Activated naive CD4-positive, alpha-beta T cell treated with anti-CD3 and anti-CD28 coated beads, Interleukin-2, amount 50 U/mL, for 16 hours (primary cell): ENCODE measurements around the gene C1orf53.
"Not testable (repeated sequence)": the region's sequence is repeated elsewhere in the genome, so short reads cannot be mapped to it uniquely, and the experiment has no call there.

Experiments used
- DNase-seq: peaks from one replicate; pipeline ENCODE4 v3.0.0-alpha.2; 2020

The C1orf53 gene

DNA sequence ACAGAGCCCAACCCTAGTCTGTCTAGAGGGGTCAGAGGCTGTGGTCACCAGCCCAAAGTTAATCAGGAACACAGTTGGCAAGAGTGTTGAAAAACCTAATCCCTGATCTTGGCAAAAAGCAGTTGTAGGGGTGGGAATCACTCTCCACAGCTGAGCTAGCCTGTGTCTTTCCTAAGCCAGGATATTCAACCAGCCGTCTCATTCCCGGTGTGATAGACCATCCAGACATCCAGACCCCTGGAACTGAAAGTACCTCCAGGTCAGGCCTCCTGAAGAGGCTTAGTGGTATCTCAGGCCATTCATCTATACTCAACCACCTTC, 19.6 kb downstream of the C1orf53 start:
- no peak for DNase-seq

DNA sequence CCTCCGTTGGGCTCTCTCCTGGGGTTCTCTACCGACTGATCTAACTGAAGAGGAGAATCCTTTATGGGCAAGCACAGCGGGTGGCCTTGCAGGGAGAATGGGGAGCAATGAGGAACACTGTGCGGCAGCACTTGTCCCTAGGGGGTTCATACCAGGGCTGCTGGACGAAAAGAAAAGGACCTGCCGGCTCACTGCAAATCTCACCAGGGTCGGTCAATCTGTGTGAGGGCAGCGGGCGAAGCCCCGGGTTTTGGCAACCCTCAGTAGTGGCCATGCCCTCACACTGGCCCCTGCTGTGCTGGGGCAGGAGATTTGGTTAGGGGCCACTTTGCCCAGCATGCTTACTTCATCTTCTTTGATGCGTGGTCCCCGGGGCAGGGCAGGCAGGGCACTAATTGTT, 20.6 kb downstream of the C1orf53 start:
- no peak for DNase-seq

DNA sequence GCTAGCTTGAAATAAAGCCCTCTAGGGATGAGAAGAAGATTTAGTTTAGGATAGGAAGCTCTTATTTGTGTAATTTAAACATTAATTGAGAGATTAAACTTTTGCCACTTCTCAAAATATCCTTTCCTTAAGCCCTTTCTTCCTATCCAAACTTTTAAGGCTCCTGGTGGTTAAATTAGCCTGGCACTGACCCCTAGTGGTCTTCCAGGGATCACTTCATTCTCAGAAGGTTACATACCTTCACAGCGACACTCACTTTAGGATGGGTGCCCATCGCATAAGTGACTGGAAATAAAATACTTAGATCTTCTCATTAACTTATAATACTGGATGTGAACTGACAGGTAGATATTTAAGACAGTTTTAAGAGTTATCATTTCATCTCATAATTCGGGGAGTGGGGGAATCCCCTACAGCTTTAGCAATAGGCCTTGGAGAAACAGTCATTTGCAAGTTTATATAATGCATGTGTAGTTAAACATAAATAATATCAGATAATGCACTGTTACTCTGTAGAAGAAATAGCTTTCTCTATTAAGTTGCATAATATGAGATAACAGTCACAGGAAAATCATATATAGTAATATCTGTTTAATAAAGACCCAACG, 22.2 kb downstream of the C1orf53 start:
- no peak for DNase-seq

DNA sequence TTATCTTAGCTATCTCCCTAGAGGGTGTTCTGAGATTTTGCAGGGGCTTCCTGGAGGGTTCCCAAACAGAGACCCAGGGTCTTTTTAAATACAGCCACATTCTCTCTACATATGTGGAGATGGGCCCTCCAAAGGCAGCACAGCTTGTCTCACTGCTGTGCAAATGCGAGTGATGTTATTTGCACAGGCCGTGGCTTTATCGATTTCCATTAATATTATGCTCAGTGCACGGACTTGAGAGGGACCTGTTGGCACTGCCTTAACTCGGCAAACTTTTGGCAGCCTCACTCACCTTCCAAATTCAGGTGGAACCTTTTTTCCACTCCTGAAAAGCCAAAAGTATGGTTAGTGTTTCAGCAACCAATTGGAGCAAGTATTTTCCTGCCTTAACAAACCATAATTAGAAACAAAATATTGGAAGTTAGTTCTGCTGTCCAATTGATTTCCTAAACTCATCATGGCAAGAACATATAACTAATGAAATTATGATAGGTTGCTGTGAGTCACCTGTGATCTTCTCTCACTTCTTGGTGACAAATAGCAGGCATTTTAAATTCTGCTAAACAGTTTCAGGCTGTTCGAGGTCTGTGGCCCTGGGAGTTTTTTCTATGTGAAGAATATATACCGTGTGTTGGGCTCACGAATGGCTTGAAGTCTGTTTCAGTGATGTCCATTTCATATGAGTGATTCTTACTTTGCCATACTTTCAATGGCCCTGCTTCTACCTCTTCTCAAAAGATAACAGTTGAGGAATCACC, 25.7 kb downstream of the C1orf53 start:
- no peak for DNase-seq

DNA sequence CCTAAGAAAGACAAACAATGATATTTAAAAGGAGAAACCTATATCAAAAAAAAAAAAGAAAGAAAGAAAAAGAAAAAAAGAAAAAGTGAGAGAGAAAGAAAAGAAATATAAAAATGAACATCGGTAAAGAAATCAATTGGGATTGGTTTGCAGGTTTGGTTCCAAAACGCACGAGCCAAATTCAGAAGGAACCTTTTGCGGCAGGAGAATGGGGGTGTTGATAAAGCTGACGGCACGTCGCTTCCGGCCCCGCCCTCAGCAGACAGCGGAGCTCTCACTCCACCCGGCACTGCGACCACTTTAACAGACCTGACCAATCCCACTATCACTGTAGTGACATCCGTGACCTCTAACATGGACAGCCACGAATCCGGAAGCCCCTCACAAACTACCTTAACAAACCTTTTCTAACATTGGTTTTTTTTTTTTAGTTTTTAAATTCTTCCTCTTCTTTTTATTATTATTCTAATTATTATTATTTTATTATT, 26.5 kb downstream of the C1orf53 start:
- no peak for DNase-seq

DNA sequence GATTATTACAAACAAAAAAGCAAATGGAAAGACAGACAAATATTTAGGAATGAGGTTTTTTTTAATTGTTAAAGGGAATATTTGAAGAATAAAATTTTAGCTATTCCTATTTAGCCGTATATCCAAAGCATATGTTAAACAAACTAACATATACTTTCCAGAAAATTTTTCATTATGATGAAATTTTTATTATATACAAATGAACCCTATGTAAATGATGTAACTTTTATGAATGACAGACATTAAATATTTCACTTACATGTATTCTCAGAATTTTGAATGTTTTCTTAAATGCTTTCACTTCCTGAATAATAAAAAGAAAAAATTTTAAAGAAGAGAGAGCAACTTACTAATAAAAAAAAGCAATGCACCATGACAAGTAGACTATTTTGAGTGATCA, 30.6 kb downstream of the C1orf53 start:
- DNase-seq = no peak

DNA sequence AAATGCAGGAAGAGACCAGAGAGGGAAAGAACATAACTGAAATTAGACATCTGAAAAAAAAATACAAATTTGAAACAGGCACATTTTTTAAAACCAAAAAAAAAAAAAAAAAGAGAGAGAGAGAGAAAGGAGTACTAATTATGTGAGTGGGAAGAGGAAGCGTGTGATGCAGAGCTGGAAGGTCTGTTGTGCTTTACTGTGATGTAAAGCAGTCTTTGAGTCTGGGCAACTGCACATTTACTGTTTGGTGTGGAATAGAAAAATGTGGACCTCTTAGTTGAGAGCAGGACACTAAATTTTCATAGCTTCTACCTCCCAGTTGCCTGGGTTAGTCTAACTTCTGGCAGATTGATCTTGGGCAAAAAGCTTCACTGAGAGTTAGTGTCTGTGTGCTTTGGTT, 31.2 kb downstream of the C1orf53 start:
- DNase-seq = no peak

DNA sequence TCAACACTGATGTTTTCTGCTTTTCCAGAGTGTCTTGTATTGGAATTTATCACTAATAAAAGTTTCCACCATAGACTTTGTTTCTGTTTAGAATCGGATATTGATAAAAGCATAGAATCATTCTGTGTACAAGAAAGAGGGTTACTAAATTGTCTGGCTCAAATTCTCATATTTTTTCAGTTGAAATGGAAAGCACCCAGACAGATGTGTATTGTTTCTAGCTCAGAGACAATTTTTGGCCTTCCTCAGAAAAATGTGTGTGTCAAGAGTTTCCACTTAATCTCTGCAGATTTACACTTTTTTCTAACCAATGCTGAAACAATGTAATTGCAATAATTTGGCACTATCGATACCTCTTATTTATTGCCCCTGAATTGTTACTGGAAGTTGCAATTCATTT, 35.0 kb downstream of the C1orf53 start:
- no peak for DNase-seq

DNA sequence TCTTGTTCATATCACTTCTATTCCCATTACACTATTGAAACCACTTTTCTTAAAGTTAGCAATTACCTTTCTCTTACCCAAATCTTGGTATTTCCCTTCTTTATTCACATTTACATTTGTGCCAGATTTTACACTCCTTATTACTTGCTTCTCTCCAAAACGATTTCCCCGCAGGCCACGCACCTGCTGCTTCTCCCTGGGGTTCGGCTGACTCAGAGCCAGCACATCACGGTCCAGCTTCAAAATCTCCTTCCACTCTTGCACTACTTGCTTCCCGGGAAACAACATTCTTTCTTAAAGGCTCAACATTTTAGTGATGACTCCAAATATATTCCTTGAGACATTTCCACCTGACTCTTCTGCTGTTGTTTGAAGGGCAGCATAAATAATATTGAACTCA, 35.5 kb downstream of the C1orf53 start:
- no peak for DNase-seq

DNA sequence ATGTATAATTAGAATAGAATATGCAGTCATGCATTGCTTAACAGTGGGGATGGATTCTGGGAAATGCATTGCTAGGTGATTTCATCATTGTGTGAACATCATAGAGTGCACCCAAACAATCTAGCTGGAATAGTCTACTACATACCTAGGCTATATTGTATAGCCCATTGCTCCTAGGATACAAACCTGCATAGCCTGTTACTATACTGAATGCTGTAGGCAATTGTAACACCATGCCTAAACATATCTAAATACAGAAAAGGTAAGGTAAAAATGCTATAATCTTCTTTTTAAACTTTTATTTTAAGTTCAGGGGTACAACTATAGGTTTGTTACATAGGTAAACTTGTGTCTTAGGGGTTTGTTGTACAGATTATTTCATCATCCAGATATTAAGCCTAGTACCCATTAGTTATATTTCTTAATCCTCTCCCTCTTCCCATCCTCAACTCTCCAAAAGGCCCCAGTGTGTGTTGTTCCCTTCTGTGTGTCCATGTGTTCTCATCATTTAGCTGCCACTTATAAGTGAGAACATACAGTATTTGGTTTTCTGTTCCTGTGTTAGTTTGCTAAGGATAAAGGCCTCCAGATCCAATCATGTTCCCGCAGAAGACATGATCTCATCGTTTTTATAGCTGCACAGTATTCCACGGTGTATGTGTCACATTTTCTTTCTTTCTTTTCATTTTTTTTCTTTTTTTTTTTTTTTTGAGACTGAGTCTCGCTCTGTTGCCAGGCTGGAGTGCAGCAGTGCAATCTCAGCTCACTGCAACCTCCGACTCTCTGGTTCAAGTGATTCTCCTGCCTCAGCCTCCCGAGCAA, 36.9 kb downstream of the C1orf53 start:
- DNase-seq = not testable (repeated sequence)

DNA sequence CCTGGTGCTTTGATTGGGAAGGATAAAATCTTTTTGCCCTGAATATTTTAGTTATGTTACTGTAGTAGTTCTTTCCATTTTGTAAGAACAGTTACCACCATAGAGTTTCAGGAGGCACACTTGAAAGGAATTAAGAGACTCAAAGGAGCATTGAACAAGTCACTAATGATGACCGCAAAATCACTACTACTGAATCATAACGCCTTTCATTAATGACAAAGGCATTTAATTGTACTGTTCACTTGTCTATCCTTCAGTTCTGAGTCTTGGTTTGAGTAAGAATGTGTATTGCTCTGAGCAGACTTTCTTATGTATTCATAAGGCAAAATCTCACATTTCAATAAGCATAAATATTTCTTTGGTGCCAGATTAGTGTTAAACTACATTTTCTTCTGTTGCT, 39.6 kb downstream of the C1orf53 start:
- DNase-seq = no peak

DNA sequence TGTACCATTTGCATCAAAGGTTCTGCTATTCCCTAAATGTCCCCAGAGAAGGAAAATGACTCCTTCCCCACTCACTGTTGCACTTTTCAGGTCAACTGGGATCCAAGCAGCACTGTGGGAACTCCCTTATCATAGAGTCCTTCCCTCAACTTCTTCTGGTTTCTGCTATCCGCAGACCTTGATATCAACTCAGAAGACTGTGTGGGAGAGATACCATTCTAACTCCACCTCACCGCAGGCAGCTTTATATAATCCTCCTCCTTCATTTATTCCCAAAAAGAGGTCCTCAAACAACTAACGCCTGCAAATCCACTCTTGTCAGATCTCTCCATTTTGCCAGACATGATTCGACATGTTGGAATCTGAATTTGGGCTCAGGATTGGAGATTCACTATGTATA, 42.1 kb downstream of the C1orf53 start:
- DNase-seq = no peak

DNA sequence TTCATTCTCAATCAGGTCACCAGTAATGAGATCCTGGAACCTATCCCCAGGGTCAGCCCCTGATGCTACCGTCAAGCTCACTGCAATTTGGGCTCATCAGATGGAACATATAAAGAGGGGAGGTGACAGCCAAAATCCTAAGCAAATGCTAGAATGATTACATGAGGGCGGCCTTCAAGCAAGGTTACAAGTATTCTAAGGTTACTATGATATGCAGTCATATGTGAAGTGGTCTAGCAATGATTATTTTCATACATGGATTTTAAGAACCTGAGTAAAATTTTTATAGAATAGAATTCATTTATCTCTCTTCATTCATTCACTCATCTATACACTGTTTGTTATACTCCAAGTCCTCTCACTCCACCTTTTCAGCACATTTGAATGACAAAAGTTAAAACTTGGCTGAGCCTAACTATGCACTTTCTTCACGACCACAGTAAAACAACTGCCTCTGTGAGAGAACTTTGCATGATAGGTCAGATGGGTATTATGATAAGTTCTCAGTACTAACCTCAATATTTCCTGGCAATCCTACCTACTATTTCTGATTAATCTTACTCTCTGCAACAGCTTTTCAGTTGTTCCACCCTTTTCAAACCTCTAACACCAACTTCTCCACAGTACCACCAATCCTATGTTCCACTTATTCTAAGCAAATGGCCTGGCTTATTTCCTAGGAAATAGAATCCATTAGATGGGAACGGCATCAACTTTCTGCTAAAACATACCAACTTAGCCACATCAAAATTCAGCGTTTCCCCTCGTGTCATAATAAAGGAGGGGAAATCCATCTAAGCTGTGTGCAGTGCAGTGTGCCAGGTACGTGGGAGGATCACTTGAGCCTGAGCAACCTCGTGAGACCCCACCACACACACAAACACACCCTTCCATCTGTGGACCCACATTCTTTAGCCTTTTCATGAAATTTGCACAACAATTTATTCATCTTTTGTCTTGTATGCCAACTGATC, 46.8 kb downstream of the C1orf53 start:
- DNase-seq = peak; percentile 37

DNA sequence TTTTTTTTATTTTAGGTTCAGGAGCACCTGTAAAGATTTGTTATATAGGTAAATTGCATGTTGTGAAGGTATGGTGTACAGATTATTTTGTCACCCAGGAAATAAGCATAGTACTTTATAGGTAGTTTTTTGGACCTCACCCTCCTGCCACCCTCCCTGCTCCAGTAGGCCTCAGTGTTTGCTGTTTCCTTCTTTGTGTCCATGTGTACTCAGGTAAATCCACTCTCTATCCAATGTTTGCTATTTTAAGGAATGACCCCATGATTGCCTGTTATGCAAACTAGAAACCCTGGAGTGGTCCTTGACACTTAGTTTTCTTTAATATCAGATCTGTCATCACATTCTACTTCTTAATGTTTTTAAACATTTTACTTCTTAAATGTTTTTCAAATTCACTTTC, 48.7 kb downstream of the C1orf53 start:
- DNase-seq = no peak

DNA sequence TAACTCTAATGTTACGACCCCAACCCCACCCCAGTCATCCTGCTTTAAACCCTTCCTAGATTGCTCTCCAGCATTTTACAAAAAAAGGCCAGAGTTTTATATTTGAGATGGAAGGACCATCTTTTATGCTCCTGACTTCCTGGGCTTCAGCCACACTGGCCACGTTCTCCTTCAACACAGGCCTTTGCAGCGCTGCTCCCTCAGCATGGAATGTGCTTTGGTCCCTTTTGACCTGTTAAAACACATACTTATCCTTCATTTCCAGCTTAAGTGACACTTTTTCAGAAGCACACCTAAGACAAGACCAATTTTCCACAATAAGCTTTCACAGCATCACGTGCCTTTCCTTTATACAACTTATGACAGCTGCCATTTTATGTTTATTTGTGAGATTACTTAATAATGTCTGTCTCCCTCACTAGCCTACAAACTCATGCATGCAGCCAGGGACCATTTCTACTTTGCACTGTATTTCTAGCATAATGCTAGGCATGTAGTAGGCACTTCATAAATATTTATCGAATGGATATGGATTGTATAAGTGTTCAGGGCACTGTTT, 49.3 kb downstream of the C1orf53 start:
- DNase-seq = no peak

DNA sequence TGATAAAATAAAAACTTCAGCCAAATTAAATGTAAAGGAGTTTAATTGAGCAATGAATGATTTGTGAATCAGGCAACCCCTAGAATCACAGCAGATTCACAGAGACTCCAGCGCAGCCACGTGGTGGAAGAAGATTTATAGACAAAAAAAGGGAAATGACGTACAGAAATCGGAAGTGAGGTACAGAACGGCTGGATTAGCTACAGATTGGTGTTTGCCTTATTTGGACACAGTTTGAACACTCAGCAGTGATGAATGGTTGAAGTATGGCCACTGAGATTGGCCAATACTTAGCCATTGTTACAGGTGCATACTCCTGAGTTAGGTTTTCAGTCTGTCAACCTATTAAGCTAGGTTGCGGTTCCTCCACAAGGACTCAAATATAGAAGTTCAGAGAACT, 51.0 kb downstream of the C1orf53 start:
- DNase-seq = not testable (repeated sequence)

DNA sequence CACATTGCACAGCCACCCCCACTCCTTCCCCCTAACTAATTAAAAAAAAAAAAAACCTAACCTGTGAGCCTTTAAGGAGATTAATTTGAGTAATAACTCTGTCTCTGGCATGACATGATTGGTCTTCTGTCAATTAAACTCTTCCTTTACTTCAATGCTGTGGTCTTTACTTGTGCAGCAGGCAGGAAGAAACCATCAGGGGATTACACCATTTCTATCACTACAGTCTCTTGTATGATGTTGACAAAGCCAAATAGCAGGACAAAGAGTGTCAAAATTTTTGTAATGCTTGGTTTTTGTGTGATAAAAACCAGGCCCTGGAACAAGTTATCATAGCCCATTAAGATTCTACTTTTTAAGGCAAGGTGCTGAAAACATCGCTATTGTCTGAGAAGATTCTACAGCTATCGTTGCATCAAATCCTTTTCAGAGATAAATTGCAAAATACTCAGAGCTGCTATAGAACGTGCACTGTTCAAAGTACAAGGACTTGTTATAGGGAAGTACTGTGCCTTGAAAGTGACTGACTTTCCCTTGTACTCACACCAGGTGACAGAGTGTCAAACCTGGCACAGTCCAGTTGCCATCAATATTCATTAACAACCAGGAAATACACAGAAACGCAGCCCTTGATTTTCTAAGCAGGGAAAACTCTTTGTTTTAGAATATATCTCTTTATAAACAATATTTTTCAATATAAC, 52.4 kb downstream of the C1orf53 start:
- DNase-seq = no peak

DNA sequence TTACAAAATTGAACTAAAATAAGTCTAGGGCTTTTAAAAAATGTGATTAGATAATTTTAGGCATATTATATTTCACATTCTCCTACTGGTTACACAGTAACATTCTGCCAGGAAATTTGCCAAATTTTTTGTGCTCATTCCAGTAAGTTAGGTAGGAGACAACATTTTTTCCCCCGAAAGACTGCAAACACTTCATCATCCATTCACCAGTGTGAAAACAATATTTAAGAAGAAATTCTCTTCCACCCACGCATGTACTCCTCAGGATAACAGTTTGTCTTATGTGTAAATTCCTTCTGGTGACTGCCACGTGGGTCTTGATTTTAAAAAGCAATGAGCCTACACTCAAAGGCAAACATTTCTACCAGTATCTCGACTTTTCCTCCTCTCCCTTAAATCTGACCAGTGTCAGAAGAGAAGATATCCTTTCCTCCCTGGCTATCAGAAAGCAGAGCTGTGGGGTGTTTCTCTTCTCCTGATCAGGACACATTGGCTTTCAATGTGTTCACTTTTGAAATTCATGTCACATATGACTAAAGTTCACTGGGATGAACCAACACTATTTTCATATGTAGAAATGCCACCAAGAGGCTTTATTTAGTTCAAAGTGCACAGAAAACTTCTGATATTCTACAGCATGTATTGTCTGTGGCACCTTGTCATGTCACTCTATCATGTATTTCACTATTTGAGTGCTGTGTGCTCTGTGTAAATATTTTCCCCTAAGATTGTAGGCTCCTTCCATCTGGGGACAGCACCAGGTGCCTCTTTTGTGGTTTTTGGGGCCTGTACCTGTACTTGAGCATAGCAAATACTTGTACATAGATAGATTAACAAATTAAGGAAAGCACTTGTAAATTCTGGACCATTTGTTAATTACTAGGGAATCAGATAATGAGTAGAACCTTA, 53.3 kb downstream of the C1orf53 start:
- no peak for DNase-seq
